Inferior parietal cortex (tissue), 1 donor: ENCODE data around the gene PLCD1.
A peak's percentile ranks its signal among the peaks of the same experiment; 100 is the strongest.
"Not testable (repeated sequence)": the region's sequence is repeated elsewhere in the genome, so short reads cannot be mapped to it uniquely, and the experiment has no call there.

Experiments used
- DNase-seq: peaks from one replicate; pipeline ENCODE4 v3.0.0-alpha.2; 2016; ENCODE audit errors: extremely low spot score

PLCD1 gene

DNA sequence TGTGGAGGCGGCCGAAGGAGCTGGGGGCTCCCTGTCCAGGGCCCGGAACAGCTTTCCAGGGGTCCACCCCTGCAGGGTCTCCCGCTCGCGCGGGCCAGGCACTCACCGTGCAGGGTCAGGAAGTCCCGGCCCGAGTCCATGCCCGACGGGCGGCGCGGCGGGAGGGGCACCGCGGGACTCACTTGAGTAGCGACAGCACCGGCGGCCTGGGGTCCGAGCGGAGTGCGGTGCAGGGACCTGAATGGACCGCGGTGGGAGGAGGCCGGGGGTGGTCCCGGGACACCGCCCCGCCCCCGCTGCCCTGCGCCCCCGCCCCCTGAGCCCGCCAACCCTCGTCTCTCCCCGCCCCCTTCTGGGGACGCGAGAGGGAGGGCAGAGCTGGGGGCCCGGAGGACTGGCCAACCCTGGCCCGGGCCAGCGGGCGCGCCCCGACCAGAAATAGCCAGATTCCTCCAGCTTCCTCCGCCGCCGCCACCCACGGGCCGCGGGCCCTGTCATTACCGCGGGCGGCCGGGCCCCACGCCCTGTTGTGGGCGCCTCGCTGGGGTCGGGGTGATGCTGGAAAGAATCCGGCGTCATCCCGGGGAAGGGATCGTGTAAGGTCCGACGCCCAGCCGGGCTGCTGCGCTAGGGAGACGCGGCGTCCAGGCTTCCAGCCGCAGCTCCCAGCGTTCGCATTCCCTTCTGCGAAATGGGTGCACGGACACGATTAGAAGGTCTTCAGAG is at the start of gene PLCD1:
Gene PLCD1, minus strand, starts transcription at position 243 of the 726 bp plus-strand sequence. Its CDS starts 103 bp downstream, at position 140.
- no peak for DNase-seq

- not testable (repeated sequence) for DNase-seq
These were observed 47.6 kb upstream of the PLCD1 start for GRCh38 chr3:38077073-38077472.

- no peak for DNase-seq
These were observed 40.6 kb upstream of the PLCD1 start for GRCh38 chr3:38070013-38070412.

- no peak for DNase-seq
These were observed 38.2 kb upstream of the PLCD1 start for GRCh38 chr3:38067508-38068233.

DNA sequence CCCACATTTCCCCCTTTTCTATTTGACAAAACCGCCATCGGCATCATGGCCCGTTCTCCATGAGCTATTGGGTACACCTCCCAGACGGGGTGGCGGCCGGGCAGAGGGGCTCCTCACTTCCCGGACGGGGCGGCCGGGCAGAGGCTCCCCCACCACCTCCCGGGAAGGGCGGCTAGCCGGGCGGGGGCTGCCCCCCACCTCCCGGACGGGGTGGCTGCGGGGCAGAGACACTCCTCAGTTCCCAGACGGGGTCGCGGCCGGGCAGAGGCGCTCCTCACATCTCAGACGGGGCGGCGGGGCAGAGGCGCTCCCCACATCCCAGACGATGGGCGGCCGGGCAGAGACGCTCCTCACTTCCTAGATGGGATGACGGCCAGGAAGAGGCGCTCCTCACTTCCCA is 35.0 kb upstream of the PLCD1 start:
- DNase-seq: not testable (repeated sequence)

GRCh38 chr3:38062809-38063208 is 33.4 kb upstream of the PLCD1 start:
- no peak for DNase-seq

GRCh38 chr3:38059591-38059990 is 30.1 kb upstream of the PLCD1 start:
- DNase-seq: no peak

DNA sequence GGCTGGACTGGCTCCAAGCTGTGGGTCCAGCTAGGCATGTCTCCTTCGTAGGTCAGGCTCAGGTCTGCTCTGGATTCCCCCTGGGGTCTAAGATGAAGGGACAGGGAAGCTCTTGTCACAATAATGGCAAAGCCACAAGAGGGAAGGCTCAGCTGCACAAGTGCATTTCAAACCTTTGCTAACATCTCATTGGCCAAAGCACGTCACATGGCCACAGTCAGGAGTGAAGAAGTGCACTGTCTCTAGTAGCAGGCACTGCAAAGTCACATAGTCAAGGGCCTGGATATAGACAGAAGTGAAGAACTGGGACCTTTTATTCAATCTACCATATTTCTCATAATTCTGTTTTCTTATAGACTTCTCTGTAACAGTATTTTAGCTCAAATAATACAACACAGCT is 29.7 kb upstream of the PLCD1 start:
- no peak for DNase-seq

GRCh38 chr3:38054499-38055001 is 25.1 kb upstream of the PLCD1 start:
- no peak for DNase-seq

DNA sequence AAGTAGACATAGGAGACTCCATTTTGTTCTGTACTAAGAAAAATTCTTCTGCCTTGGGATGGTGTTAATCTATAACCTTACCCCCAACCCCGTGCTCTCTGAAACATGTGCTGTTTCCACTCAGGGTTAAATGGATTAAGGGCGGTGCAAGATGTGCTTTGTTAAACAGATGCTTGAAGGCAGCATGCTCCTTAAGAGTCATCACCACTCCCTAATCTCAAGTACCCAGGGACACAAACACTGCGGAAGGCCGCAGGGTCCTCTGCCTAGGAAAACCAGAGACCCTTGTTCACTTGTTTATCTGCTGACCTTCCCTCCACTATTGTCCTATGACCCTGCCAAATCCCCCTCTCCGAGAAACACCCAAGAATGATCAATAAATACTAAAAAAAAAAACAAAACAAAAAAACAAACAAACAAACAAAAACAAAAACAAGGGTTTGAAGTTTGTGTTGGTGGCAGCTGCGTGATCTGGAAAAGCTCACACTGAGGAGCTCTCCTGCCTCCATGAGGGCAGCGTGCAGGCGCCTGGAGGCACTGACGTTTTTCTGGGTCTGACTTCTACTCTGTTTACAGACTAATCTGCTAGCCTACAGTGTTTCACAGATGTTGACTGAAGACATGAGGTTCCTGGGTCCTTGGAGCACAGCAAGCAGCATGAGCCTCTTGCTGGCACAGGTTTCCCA is 24.5 kb upstream of the PLCD1 start:
- not testable (repeated sequence) for DNase-seq

GRCh38 chr3:38053286-38053685 is 23.8 kb upstream of the PLCD1 start:
- DNase-seq: not testable (repeated sequence)

GRCh38 chr3:38051131-38051530 is 21.7 kb upstream of the PLCD1 start:
- DNase-seq: no peak

DNA sequence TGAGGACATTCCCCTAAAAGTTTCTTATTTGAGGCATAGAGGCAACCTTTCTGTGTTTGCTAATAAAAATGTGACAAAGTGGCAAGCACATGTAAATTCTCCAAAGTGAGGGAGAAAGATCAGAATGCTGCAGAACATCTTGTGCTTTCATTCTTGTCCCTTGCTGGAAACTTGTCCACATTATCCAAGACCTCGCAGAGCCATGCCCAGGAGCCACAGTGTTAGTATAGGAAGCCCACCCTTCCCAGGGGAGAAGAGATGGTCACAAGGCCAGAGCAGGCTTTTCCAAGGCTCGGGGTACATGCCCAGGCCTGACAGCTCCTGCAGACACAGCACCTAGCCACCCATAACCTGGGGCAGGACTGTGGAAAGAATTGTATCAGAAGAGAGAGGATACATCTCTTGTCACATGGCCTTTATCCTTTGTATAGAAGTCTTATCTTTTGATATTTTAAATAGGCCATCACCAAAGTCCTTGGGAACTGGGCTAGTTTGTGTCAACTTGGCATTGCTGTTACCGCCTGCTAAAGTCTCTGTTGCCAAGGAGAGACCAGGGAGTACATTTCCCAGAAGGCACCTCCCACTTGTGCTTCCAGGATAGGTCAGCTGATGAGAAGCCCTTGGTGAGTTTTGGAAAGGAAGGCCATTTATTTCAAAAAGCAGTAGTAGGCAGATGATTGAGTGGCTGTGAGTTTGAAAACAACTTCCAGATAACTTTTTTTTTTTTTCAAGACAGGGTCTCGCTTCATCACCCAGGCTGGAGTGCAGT is 20.1 kb upstream of the PLCD1 start:
- DNase-seq: no peak

DNA sequence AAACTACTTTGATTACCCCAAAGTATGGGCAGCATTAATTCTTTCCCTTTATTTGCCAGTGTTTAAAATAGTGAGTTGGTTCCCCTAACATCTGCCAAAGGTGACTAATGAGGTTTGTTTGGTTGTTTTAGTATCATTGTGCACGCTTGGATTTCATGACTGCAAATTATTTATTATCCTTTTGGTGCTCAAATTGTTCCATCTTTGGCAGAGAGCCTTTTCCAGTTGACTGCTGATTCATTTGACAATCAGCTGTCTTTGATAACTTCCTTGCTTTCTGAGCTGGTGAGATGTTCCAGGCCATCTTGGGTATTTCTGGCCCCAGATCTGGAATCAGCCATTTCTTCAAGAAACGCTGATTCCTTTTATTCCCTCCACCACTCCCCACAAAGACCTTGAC is 18.5 kb upstream of the PLCD1 start:
- DNase-seq: no peak

GRCh38 chr3:38046821-38047220 is 17.4 kb upstream of the PLCD1 start:
- DNase-seq: no peak

GRCh38 chr3:38046027-38046426 is 16.6 kb upstream of the PLCD1 start:
- DNase-seq: no peak

- no peak for DNase-seq
These were observed 14.0 kb upstream of the PLCD1 start for GRCh38 chr3:38043486-38043885.

GRCh38 chr3:38040401-38040800 is 11.0 kb upstream of the PLCD1 start:
- no peak for DNase-seq

DNA sequence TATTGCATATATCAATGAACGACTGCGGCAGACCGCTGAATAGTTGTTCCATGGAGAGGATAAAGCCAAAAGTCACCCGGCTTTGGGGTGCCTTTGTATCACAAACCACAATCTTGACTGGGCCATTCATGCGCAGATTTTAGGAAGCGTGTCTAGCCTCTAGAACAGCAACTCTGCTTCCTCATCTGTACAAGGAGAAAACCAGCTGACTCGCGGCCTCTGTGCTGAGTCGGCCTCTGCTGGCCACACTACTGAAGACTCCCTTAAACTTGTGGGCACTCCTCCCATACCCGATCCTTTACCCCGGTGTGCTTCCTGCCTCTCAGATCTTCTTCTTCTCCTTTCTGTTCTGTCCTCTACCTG is 10.4 kb upstream of the PLCD1 start:
- DNase-seq: peak; percentile 58

- no peak for DNase-seq
These were observed 9.9 kb upstream of the PLCD1 start, which contains the start of gene DLEC1 for GRCh38 chr3:38039101-38039898. DLEC1 (plus strand) TSS chr3:38039208; CDS start chr3:38039226, 18 bp downstream.

- DNase-seq: no peak
These were observed 9.0 kb upstream of the PLCD1 start for GRCh38 chr3:38038447-38038911.
